Measurements from ENCODE around the gene MRPL10.

MRPL10 gene

DNA sequence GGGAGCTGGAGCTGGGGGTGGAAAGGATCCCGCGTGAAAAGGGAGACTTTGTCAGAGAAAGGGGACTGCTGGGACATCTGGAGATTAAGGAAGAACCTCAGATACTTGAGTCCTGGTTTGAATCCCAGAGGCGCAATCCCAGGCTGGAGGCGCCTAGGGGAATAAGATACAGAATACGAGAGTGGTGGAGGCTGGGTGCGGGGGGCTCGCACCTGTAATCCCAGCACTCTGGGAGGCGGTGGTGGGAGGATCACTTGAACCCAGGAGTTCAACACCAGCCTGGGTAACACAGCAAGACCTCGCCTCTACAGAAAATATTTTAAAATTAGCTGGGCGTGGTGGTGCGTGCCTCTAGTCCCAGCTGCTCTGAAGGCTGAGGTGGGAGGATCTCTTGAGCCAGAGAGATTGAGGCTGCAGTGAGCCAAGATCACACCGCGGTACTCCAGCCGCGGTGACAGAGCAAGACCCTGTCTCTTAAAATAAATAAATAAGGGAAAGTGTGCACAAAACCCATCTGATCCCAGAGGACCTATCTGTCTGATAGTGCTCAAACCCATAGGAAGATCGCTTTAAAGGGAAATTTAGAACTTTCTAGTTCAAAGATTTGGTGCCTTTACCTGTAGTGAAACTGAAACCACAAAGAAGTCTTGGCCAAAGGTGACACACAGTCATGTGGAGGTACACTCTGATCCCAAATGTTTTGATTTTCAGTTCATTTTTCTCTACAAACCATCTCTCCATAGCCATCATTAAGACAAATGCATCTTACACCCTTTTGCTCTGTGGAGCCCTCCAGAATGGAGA lies 10.3 kb upstream of the MRPL10 start:
- DNase-seq (ENCODE audit: low read depth) = no peak
- peak overlapping the region; percentile 72 for H3K4me3 ChIP-seq (ENCODE audit: low read depth, low read length)

DNA sequence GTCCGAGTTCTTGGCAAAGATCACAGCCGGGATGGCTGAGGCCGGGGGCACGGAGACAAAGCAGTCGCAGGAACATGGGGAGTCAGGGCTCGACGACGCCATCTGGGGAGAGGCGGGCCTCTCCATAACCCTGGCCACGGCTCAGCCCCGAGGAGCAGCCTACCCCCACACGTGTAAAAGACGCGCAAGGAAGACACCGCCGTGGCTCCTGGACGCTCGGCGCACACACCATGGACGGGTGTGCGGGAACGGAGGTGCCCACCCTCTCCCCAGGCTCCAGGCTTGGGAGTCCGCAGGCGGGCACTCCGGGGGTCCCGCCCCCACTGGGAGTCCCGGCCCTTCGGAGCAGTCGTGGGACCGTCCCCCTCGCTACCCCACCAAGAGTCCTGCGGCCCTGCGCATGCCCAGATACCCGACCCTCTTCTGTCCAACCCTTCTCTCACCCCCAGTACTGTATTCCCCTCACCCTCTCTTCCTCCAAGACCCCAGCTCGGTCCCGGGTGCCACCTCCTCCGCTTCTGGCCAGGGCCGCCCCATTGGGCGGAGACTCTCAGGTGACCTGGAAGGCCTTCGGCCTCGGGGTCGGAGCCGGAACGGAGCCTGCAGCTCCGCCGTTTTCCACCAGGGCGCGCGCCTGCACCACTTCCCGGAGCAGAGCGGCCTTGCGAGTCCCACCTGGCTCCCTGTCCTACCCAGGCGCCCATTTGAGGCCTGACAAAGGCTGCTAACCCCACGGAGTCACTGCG lies 9.6 kb upstream of the MRPL10 start, which contains the start of gene SCRN2:
Gene SCRN2, minus strand, starts transcription at position 532 of the 746 bp plus-strand sequence. Its CDS starts 430 bp downstream, at position 102.
- no peak for DNase-seq (ENCODE audit: low read depth)
- peak within 1 kb of the TSS; percentile 72 for H3K4me3 ChIP-seq (ENCODE audit: low read depth, low read length)

DNA sequence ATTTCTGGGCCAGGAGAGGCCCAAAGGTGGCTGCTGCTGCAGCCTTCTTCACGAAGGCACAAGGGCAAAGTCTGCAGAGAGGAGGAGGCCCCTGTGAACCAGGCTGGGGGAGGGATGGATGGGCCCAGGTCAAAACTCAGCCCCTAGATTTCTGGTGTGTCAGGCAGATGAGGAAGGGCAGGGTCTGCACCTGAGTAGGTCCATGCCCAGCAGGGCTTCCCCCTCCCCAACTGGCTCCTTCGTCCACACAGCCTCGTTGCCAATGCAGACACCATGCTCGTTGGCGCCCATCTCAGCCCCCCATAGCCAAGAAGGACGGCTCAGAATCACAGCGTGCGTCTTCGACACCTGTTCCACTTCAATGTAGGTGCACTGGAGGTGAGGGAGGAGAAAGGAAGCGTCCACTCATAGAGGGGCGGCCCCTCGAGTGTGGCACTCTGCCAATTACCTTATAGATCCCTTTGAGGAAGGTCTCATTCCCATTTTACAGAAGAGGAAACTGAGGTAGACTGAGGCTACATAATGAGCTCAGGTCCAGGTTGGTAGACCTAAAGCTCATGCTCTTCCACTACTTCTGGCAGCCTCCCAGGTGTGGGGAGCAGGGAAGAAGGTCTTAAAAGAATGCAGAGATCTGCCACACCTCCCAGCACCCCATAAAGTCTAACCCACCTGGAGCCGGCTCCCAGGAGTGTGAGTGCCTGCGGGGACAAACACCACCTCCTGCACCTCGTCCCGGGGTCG lies 8.8 kb upstream of the MRPL10 start:
- DNase-seq (ENCODE audit: low read depth) = no peak

GRCh38 chr17:47839071-47839470 lies 7.7 kb upstream of the MRPL10 start:
- no peak for DNase-seq (ENCODE audit: low read depth)
- no peak overlapping the region for H3K4me3 ChIP-seq (ENCODE audit: low read depth, low read length)

More for the DNA sequence above, 8.8 kb upstream of the MRPL10 start:
- peak overlapping the region; percentile 72 for H3K4me3 ChIP-seq (ENCODE audit: low read depth, low read length)

GRCh38 chr17:47838636-47839035 lies 7.3 kb upstream of the MRPL10 start:
- no peak for DNase-seq (ENCODE audit: low read depth)
- H3K4me3 ChIP-seq (ENCODE audit: low read depth, low read length) = no peak overlapping the region

- no peak overlapping the region for H3K4me3 ChIP-seq (ENCODE audit: low read depth, low read length)
- no peak for DNase-seq (ENCODE audit: low read depth)
Measured at GRCh38 chr17:47837401-47838039, 6.2 kb upstream of the MRPL10 start.

- no peak for DNase-seq (ENCODE audit: low read depth)
Measured at GRCh38 chr17:47836601-47837000, 5.3 kb upstream of the MRPL10 start.

DNA sequence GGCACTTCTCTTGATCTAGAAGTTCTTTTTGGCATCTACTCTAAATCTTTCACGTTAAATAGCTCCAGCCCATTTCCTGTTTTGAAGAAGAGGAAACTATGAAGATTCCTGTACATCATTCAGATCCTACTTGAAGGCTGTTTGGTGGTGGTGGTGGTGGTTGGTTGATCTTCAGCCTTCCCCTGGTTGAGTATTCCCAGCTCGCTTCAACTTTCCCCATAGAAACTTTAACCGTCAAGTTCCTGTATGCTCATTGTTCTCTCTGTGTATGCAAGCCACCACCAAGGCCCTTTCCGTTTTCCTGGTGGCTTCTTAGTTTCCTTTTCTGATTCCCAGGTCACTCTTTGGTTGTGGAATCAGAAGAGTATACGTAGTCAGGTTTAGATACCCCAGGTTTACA lies 3.4 kb upstream of the MRPL10 start:
- no peak for DNase-seq (ENCODE audit: low read depth)
- no peak overlapping the region for H3K4me3 ChIP-seq (ENCODE audit: low read depth, low read length)

More at GRCh38 chr17:47836601-47837000, 5.3 kb upstream of the MRPL10 start:
- no peak overlapping the region for H3K4me3 ChIP-seq (ENCODE audit: low read depth, low read length)

- DNase-seq (ENCODE audit: low read depth) = no peak
- peak overlapping the region; percentile 72 for H3K4me3 ChIP-seq (ENCODE audit: low read depth, low read length)
Measured at GRCh38 chr17:47831934-47832327, 590 bp upstream of the MRPL10 start.

GRCh38 chr17:47830396-47831002 lies 842 bp downstream of the MRPL10 start:
- H3K4me3 ChIP-seq (ENCODE audit: low read depth, low read length) = peak overlapping the region; percentile 72
- DNase-seq (ENCODE audit: low read depth) = no peak

GRCh38 chr17:47829870-47830269 lies 1.5 kb downstream of the MRPL10 start:
- no peak for DNase-seq (ENCODE audit: low read depth)
- H3K4me3 ChIP-seq (ENCODE audit: low read depth, low read length) = no peak overlapping the region

- no peak for DNase-seq (ENCODE audit: low read depth)
- no peak overlapping the region for H3K4me3 ChIP-seq (ENCODE audit: low read depth, low read length)
Measured at GRCh38 chr17:47823519-47823918, 7.8 kb downstream of the MRPL10 start.

GRCh38 chr17:47822785-47823184 lies 8.6 kb downstream of the MRPL10 start:
- no peak for DNase-seq (ENCODE audit: low read depth)
- H3K4me3 ChIP-seq (ENCODE audit: low read depth, low read length) = no peak overlapping the region

DNA sequence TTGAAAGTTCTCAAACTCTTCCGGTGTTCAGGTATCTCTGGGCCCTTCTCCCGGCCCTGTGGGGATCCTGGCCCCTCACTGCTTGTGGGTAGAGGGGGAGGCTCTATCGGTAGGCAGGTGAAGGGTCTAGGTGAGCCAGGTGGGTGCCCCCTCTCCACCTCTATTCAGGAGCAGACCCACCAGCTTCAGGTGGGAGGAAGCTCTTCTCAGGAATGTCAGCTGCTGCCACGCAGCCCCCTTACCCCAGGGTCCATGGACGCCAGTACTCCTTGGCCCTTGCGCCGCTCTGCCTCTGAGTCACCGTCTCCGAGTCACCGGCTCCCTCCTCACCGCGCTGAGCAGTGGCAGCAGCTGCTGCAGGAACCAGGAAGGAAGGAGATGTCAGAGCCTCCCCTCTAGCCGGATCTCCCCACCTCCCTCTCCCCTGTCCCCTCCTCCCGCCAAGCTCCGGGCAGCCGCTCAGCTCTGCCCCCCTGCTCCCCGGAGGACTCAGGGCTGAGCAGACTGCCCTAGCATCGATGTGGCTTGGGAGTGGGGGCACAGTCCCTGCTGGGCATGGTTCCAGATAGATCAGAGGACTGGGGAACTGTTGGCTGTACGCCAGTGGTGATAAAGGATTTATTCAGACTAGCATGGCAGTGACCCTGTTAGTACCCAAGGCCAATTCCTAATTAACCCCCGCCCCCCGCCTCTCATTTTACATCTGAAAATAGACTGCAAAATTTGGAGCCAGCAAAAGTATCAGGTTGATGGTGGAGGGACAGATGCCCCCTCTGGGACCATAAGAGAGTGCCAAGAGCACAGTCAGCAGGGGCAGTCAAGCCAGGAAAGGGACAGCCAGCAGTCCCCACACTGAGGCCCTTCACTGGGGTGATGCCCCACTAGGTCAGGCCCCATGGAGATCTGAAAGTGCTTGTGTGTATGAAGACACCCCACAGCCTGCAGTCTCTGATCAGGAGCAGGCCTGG lies 9.6 kb downstream of the MRPL10 start, which contains the start of gene OSBPL7:
Gene OSBPL7, minus strand, starts transcription at position 371 of the 968 bp plus-strand sequence. CDS start 1,516 bp downstream, outside the sequence.
- peak within 1 kb of the TSS; percentile 91 for H3K4me3 ChIP-seq (ENCODE audit: low read depth, low read length)
- peak; percentile 70 for DNase-seq (ENCODE audit: low read depth)

DNA sequence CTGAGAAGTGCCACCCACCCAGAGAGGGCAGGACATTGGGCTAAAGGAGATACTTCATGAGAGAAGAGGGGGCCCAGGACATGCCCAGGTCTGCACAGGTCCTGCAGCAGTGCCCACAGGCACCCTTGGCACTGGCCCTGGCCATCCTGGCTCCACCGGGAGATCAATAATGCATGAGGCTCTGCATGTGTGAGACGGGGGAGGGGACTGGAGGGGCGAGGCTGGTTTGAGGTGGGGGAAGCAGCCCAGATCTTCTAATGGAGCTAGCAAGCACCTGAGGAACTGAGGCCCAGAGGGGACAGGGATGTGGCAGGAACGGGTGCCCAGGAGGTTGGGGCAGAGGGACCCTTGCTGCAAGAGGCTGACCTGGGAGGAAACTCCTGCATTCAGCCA lies 10.3 kb downstream of the MRPL10 start:
- no peak for DNase-seq (ENCODE audit: low read depth)
- H3K4me3 ChIP-seq (ENCODE audit: low read depth, low read length) = peak overlapping the region; percentile 91

GRCh38 chr17:47820033-47820789 lies 11.1 kb downstream of the MRPL10 start:
- peak overlapping the region; percentile 91 for H3K4me3 ChIP-seq (ENCODE audit: low read depth, low read length)
- DNase-seq (ENCODE audit: low read depth) = no peak

DNA sequence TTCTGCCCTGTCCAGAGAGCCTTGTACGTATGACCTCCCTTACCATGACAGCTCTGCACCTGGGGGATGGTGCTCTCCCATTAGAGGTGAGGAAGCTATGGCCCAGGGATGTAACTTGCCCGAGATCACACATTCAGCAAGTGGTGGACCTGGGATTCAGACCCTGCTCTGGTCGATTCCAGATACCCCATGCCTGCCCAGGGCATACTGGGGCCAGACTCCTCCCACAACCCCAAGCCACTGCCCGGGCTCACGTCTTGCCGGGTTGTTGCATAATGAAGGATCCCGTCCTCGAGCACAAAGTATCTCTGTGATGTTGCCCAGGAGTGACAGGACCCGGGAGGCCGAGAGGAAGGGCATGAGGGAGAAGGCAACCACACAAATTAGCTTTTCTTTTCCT lies 11.9 kb downstream of the MRPL10 start:
- DNase-seq (ENCODE audit: low read depth) = no peak
- H3K4me3 ChIP-seq (ENCODE audit: low read depth, low read length) = no peak overlapping the region

All from skeletal muscle cell (primary cell).